Thoracic aorta (tissue), 2 donors: Measurements from ENCODE around the gene ZNF883. TPM values are rescaled to one million over a fixed set of nuclear protein-coding genes. Genes with fewer than 3 reads are reported as not detected.

Source experiments
- ATAC-seq: fragments of 150-250 bp; one replicate; pipeline ENCODE4 v1.8.0; 2017; ENCODE audit warnings: low read depth; ENCODE audit not compliant: insufficient number of reproducible peaks, low FRiP score
- DNase-seq: peaks from one replicate; pipeline ENCODE4 v3.0.0-alpha.2; 2020; ENCODE audit warnings: low spot score
- H3K27ac ChIP-seq, 2 donors: fragments of 200-600 bp; sonication (generic); 1 replicate in 1 of 2; 2 replicates in 1 of 2; pipeline ENCODE4 v1.5.1; 2016; ENCODE audit warnings: mild to moderate bottlenecking in 2 of 2, moderate library complexity in 2 of 2
- H3K27me3 ChIP-seq: fragments of 200-600 bp; sonication (generic); replicated peaks from 2 replicates; pipeline ENCODE4 v1.6.0; 2016; ENCODE audit warnings: mild to moderate bottlenecking; ENCODE audit not compliant: insufficient read depth
- H3K36me3 ChIP-seq: fragments of 200-600 bp; sonication (generic); one replicate; pipeline ENCODE4 v1.5.1; 2016
- H3K4me1 ChIP-seq, 2 donors: fragments of 200-600 bp; sonication (generic); 1 replicate in 1 of 2; 2 replicates in 1 of 2; pipeline versions ENCODE4 v1.5.1 to v1.6.0; 2016; ENCODE audit warnings: low read depth in 2 of 2, mild to moderate bottlenecking in 1 of 2; ENCODE audit not compliant: control insufficient read depth in 1 of 2
- H3K4me3 ChIP-seq: fragments of 200-600 bp; sonication (generic); 2 replicates; pipeline ENCODE4 v1.5.1; 2016; ENCODE audit warnings: mild to moderate bottlenecking
- H3K9me3 ChIP-seq: fragments of 200-600 bp; sonication (generic); 2 replicates; pipeline ENCODE4 v1.5.1; 2016
- total RNA-seq, 2 donors: library from RNA; depleted of rRNA; stranded (reverse); fragments of >200 nt; gene quantifications; one replicate each; pipeline versions ENCODE4 v1.1.0 to v1.2.3, GENCODE V29; 2016
- TF ChIP-seq, protein P1 (sequence below): fragments of 200-600 bp; sonication (generic); IDR thresholded peaks from one replicate; pipeline ENCODE4 v1.5.1; 2019; ENCODE audit warnings: antibody characterized with exemption

ZNF883 gene
- total RNA-seq, 2 donors from 2014 or later = 0.95 to 2.8 TPM

DNA sequence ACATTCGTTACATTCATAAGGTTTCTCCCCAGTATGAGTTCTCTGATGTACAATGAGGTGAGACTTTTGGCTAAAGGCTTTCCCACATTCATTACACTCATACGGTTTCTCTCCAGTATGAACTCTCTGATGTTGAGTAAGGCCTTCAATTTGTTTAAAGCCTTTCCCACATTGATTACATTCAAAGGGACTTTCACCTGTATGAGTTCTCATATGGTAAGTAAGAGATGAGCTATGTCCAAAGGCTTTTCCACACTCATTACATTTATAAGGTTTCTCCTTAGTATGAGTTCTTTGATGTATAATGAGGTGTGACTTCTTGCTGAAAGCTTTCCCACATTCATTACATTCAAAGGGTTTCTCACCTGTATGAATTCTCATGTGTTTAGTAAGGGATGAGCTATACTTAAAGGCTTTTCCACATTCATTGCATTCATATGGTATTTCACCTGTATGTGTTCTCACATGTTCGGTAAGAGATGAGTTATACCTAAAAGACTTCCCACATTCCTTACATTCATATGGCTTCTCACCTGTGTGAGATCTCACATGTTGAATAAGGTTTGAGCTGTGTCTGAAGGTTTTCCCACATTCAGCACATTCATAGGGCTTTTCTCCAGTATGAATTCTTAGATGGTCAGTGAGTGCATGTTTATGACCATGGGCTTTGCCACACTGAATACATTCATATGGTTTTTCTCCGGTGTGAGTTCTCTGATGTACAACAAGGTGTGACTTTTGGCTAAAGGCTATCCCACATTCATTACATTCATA, 31.1 kb upstream of the ZNF883 start:
- Histone ChIP-seq H3K27me3 (no peaks in the 10 kb centered on the region), H3K4me1 (no peaks in the 10 kb centered on the region), H3K27ac (no peak overlapping the region), H3K9me3 (peaks cover 92% of the 10 kb centered on the region), H3K4me3 (no peak overlapping the region), H3K36me3 (peaks cover 44% of the 10 kb centered on the region)
- DNase-seq (no peak), ATAC-seq (no peak)
- TF ChIP-seq, protein P1, sequence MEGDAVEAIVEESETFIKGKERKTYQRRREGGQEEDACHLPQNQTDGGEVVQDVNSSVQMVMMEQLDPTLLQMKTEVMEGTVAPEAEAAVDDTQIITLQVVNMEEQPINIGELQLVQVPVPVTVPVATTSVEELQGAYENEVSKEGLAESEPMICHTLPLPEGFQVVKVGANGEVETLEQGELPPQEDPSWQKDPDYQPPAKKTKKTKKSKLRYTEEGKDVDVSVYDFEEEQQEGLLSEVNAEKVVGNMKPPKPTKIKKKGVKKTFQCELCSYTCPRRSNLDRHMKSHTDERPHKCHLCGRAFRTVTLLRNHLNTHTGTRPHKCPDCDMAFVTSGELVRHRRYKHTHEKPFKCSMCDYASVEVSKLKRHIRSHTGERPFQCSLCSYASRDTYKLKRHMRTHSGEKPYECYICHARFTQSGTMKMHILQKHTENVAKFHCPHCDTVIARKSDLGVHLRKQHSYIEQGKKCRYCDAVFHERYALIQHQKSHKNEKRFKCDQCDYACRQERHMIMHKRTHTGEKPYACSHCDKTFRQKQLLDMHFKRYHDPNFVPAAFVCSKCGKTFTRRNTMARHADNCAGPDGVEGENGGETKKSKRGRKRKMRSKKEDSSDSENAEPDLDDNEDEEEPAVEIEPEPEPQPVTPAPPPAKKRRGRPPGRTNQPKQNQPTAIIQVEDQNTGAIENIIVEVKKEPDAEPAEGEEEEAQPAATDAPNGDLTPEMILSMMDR = no peak

DNA sequence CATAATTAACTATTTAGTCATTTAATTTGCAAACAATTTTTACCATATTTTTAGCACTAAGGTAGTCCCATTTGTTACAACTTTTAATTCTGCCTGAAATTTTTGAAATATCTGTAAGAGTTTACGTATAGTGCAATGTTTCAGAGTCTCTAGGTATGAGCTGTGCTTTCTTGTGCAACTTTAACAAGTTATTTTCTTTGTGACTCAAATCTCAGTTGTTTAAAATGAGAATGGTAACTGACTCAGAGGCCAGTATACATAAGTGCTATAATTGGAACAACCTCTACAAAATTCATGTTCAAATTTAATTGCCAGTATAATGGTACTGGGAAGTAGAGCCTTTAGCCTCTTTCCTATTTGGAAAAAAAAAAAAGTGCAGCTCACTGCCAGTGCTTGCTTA, 14.2 kb upstream of the ZNF883 start:
- DNase-seq (no peak), ATAC-seq (no peak)
- H3K4me1 ChIP-seq = no peaks in the 10 kb centered on the region
- TF ChIP-seq, protein P1 = no peak
- no peaks in the 10 kb centered on the region for H3K36me3 ChIP-seq
- H3K27ac ChIP-seq = no peak overlapping the region
- H3K9me3 ChIP-seq = peaks cover 36% of the 10 kb centered on the region
- no peak overlapping the region for H3K4me3 ChIP-seq
- no peaks in the 10 kb centered on the region for H3K27me3 ChIP-seq

DNA sequence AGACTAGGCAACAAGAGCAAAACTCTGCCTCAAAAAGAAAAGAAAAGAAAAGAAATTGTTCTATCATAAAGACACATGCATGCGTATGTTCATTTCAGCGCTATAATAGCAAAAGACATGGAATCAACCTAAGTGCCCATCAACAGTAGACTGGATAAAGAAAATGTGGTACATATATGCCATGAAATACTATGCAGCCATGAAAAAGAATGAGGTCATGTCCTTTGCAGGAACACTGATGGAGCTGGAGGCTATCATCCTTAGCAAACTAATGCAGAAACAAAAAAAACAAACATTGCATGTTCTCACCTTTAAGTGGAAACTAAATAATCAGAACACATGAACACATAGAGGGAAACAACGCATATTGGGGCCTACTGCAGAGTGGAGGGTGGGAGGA, 6.3 kb upstream of the ZNF883 start:
- H3K36me3 ChIP-seq = no peaks in the 10 kb centered on the region
- ATAC-seq (no peak), DNase-seq (no peak)
- no peak overlapping the region for H3K4me3 ChIP-seq
- no peaks in the 10 kb centered on the region for H3K4me1 ChIP-seq
- H3K9me3 ChIP-seq = peaks cover 19% of the 10 kb centered on the region
- TF ChIP-seq, protein P1 = no peak
- H3K27me3 ChIP-seq = no peaks in the 10 kb centered on the region
- H3K27ac ChIP-seq = no peak overlapping the region

DNA sequence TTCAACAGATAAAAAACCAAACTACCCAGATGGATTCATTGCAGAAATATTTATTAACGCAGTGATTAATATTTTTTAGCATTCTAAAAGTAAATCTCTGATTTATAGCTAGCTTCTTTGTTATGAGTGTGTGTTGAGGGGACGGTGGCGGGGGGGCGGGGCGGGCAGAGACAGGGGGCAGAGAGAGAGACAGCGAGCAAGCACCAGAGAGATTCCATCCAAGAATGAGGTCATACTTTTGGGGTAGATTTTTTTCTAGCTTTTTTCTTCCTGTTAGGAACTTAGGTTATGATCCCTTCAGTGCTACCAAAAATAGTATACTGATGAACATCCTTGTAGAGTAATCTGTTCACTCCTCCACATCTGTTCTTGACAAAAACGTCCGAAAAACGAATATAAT, 500 bp upstream of the ZNF883 start:
- no peaks in the 10 kb centered on the region for H3K4me1 ChIP-seq
- no peaks in the 10 kb centered on the region for H3K27me3 ChIP-seq
- no peak for DNase-seq
- TF ChIP-seq, protein P1 = no peak
- no peaks in the 10 kb centered on the region for H3K36me3 ChIP-seq
- peak overlapping the region; percentile 57 for H3K4me3 ChIP-seq
- no peak for ATAC-seq
- peaks cover 20% of the 10 kb centered on the region for H3K9me3 ChIP-seq
- H3K27ac ChIP-seq = no peak overlapping the region

DNA sequence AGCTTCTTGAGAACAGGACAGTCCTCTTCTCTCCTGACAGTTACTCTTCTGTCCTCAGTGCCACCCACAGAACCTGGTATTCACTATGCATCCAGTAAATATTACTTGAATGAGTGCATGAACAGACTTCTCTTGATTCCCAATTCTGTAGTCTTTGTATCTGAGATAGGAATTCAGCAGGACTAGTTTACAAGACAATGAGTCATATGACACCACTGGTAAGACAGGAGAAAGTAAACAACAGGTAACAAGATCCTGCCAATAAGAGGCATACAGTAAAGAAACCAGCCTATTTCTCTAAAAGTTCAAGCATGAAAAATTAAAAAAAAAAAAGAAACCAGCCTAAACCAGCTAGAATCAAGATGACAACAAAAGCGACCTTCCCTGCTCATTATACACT, 6.2 kb downstream of the ZNF883 start:
- TF ChIP-seq, protein P1 = no peak
- Histone ChIP-seq H3K27me3 (no peaks in the 10 kb centered on the region), H3K27ac (no peak overlapping the region), H3K36me3 (no peaks in the 10 kb centered on the region), H3K4me3 (no peak overlapping the region), H3K9me3 (peaks cover 14% of the 10 kb centered on the region), H3K4me1 (no peaks in the 10 kb centered on the region)
- ATAC-seq (no peak), DNase-seq (no peak)
